Cerebellar cortex (tissue), 1 donor: Measurements from ENCODE around the gene DGKH.
"Not testable (repeated sequence)": the region's sequence is repeated elsewhere in the genome, so short reads cannot be mapped to it uniquely, and the experiment has no call there.

Experiments
- DNase-seq: peaks from one replicate; pipeline ENCODE4 v3.0.0-alpha.2; 2015; ENCODE audit warnings: low spot score

Gene DGKH

GRCh38 chr13:42225051-42225450 is 176.6 kb downstream of the DGKH start:
- no peak for DNase-seq

GRCh38 chr13:42226759-42227158 is 178.3 kb downstream of the DGKH start:
- DNase-seq = not testable (repeated sequence)

- no peak for DNase-seq
Observed at GRCh38 chr13:42228527-42228926, 180.1 kb downstream of the DGKH start.

GRCh38 chr13:42229287-42229686 is 180.8 kb downstream of the DGKH start:
- DNase-seq = no peak

- no peak for DNase-seq
Observed at GRCh38 chr13:42232671-42233070, 184.2 kb downstream of the DGKH start.

- no peak for DNase-seq
Observed at GRCh38 chr13:42233726-42234125, 185.3 kb downstream of the DGKH start.

- DNase-seq = no peak
Observed at GRCh38 chr13:42239161-42239560, 190.7 kb downstream of the DGKH start.

- no peak for DNase-seq
Observed at GRCh38 chr13:42239644-42240043, 191.2 kb downstream of the DGKH start.

- DNase-seq = no peak
Observed at GRCh38 chr13:42246541-42246940, 198.1 kb downstream of the DGKH start.

- no peak for DNase-seq
Observed at GRCh38 chr13:42247883-42248282, 199.4 kb downstream of the DGKH start.

GRCh38 chr13:42255886-42256285 is 207.4 kb downstream of the DGKH start:
- no peak for DNase-seq

GRCh38 chr13:42258747-42259146 is 210.3 kb downstream of the DGKH start:
- DNase-seq = no peak

GRCh38 chr13:42259515-42259914 is 211.1 kb downstream of the DGKH start:
- DNase-seq = no peak

GRCh38 chr13:42260903-42261654 is 212.6 kb downstream of the DGKH start:
- no peak for DNase-seq

- DNase-seq = no peak
Observed at GRCh38 chr13:42266473-42266872, 218.0 kb downstream of the DGKH start.

- DNase-seq = no peak
Observed at GRCh38 chr13:42270160-42270856, 221.9 kb downstream of the DGKH start.

- no peak for DNase-seq
Observed at GRCh38 chr13:42270857-42271215, 222.4 kb downstream of the DGKH start.

- DNase-seq = peak; percentile 99
Observed at GRCh38 chr13:42271337-42272114, 223.1 kb downstream of the DGKH start.

- peak; percentile 41 for DNase-seq
Observed at GRCh38 chr13:42272115-42272803, 223.8 kb downstream of the DGKH start, which contains the start of gene AKAP11. TSS of gene AKAP11 (plus strand) at chr13:42272152. CDS start at chr13:42286349, 14,197 bp downstream.

- DNase-seq = peak; percentile 18
Observed at GRCh38 chr13:42272804-42273175, 224.3 kb downstream of the DGKH start.

GRCh38 chr13:42274386-42275097 is 226.1 kb downstream of the DGKH start:
- no peak for DNase-seq

- DNase-seq = no peak
Observed at GRCh38 chr13:42275098-42275471, 226.6 kb downstream of the DGKH start.
